Measurements from ENCODE around the gene SLC48A1. TPM values are rescaled to one million over a fixed set of nuclear protein-coding genes. Genes with fewer than 3 reads are reported as not detected.

Gene SLC48A1
- total and polyA plus RNA-seq, 4 donors: 19.7 to 51.3 (median 34.7) TPM

GRCh38 chr12:47783024-47783755 lies 10.2 kb downstream of the SLC48A1 start:
- DNase-seq (no peak), ATAC-seq (ENCODE audit: low FRiP score) (no peak)
- H3K27ac ChIP-seq (ENCODE audit: low read depth in 1 of 2, low read length in 2 of 2): no peak overlapping the region
- H3K4me3 ChIP-seq (ENCODE audit: low read length in 2 of 2): no peak overlapping the region
- intact Hi-C loops (cut with DNase I): no loop called here
- peaks cover 0 to 1% of the 10 kb centered on the region in 2 donors for H3K4me1 ChIP-seq (ENCODE audit: control insufficient read depth in 1 of 2, insufficient read depth in 2 of 2, low read length in 2 of 2)
- peaks cover 3 to 7% of the 10 kb centered on the region in 2 donors for H3K36me3 ChIP-seq (ENCODE audit: control insufficient read depth in 1 of 2, insufficient read depth in 2 of 2, low read length in 1 of 2)
- no peaks in the 10 kb centered on the region for H3K27me3 ChIP-seq (ENCODE audit: control insufficient read depth in 1 of 2, insufficient read depth in 2 of 2, low read length in 1 of 2)
- 66 to 68% methylated on average over 17 of the region's 17 CpGs for WGBS, 2 donors
- H3K9me3 ChIP-seq (ENCODE audit: control insufficient read depth, low read length): no peaks in the 10 kb centered on the region

GRCh38 chr12:47783821-47784819 lies 11.1 kb downstream of the SLC48A1 start:
- Histone ChIP-seq H3K9me3 (ENCODE audit: control insufficient read depth, low read length) (no peaks in the 10 kb centered on the region), H3K36me3 (ENCODE audit: control insufficient read depth in 1 of 2, insufficient read depth in 2 of 2, low read length in 1 of 2) (peaks cover 3 to 8% of the 10 kb centered on the region in 2 donors), H3K4me3 (ENCODE audit: low read length in 2 of 2) (no peak overlapping the region), H3K27ac (ENCODE audit: low read depth in 1 of 2, low read length in 2 of 2) (no peak overlapping the region), H3K27me3 (ENCODE audit: control insufficient read depth in 1 of 2, insufficient read depth in 2 of 2, low read length in 1 of 2) (no peaks in the 10 kb centered on the region), H3K4me1 (ENCODE audit: control insufficient read depth in 1 of 2, insufficient read depth in 2 of 2, low read length in 2 of 2) (no peaks in the 10 kb centered on the region)
- no peak for DNase-seq
- 81 to 82% methylated on average over 20 of the region's 20 CpGs for WGBS, 2 donors
- intact Hi-C loops (cut with DNase I): no loop called here
- ATAC-seq (ENCODE audit: low FRiP score): no peak

GRCh38 chr12:47785036-47785886 lies 12.2 kb downstream of the SLC48A1 start:
- 84 to 86% methylated on average over 15 of the region's 15 CpGs for WGBS, 2 donors
- H3K4me3 ChIP-seq (ENCODE audit: low read length in 2 of 2): no peak overlapping the region
- intact Hi-C loops (cut with DNase I): no loop called here
- no peaks in the 10 kb centered on the region for H3K9me3 ChIP-seq (ENCODE audit: control insufficient read depth, low read length)
- DNase-seq (no peak), ATAC-seq (ENCODE audit: low FRiP score) (no peak)
- peaks cover 3 to 10% of the 10 kb centered on the region in 2 donors for H3K36me3 ChIP-seq (ENCODE audit: control insufficient read depth in 1 of 2, insufficient read depth in 2 of 2, low read length in 1 of 2)
- no peaks in the 10 kb centered on the region for H3K27me3 ChIP-seq (ENCODE audit: control insufficient read depth in 1 of 2, insufficient read depth in 2 of 2, low read length in 1 of 2)
- no peak overlapping the region for H3K27ac ChIP-seq (ENCODE audit: low read depth in 1 of 2, low read length in 2 of 2)
- no peaks in the 10 kb centered on the region for H3K4me1 ChIP-seq (ENCODE audit: control insufficient read depth in 1 of 2, insufficient read depth in 2 of 2, low read length in 2 of 2)

- 76 to 78% methylated on average over 11 of the region's 11 CpGs for WGBS, 2 donors
- no peaks in the 10 kb centered on the region for H3K4me1 ChIP-seq (ENCODE audit: control insufficient read depth in 1 of 2, insufficient read depth in 2 of 2, low read length in 2 of 2)
- intact Hi-C loops (cut with DNase I): no loop called here
- H3K27me3 ChIP-seq (ENCODE audit: control insufficient read depth in 1 of 2, insufficient read depth in 2 of 2, low read length in 1 of 2): no peaks in the 10 kb centered on the region
- no peak overlapping the region for H3K4me3 ChIP-seq (ENCODE audit: low read length in 2 of 2)
- ATAC-seq (ENCODE audit: low FRiP score) (no peak), DNase-seq (no peak)
- H3K36me3 ChIP-seq (ENCODE audit: control insufficient read depth in 1 of 2, insufficient read depth in 2 of 2, low read length in 1 of 2): peaks cover 3 to 10% of the 10 kb centered on the region in 2 donors
- no peak overlapping the region for H3K27ac ChIP-seq (ENCODE audit: low read depth in 1 of 2, low read length in 2 of 2)
- H3K9me3 ChIP-seq (ENCODE audit: control insufficient read depth, low read length): no peaks in the 10 kb centered on the region
These were observed 13.0 kb downstream of the SLC48A1 start for GRCh38 chr12:47785887-47786661.

- Histone ChIP-seq H3K4me1 (ENCODE audit: control insufficient read depth in 1 of 2, insufficient read depth in 2 of 2, low read length in 2 of 2) (no peaks in the 10 kb centered on the region), H3K9me3 (ENCODE audit: control insufficient read depth, low read length) (no peaks in the 10 kb centered on the region), H3K4me3 (ENCODE audit: low read length in 2 of 2) (no peak overlapping the region), H3K27me3 (ENCODE audit: control insufficient read depth in 1 of 2, insufficient read depth in 2 of 2, low read length in 1 of 2) (no peaks in the 10 kb centered on the region), H3K36me3 (ENCODE audit: control insufficient read depth in 1 of 2, insufficient read depth in 2 of 2, low read length in 1 of 2) (peaks cover 3 to 11% of the 10 kb centered on the region in 2 donors), H3K27ac (ENCODE audit: low read depth in 1 of 2, low read length in 2 of 2) (no peak overlapping the region)
- intact Hi-C loops (cut with DNase I): no loop called here
- WGBS, 2 donors: 85 to 86% methylated on average over 10 of the region's 10 CpGs
- no peak for DNase-seq
- ATAC-seq (ENCODE audit: low FRiP score): no peak
These were observed 13.7 kb downstream of the SLC48A1 start for GRCh38 chr12:47786662-47787280.

GRCh38 chr12:47787596-47788319 lies 14.7 kb downstream of the SLC48A1 start:
- 77 to 79% methylated on average over 14 of the region's 14 CpGs for WGBS, 2 donors
- DNase-seq: no peak
- intact Hi-C loops (cut with DNase I): no loop called here
- no peaks in the 10 kb centered on the region for H3K4me1 ChIP-seq (ENCODE audit: control insufficient read depth in 1 of 2, insufficient read depth in 2 of 2, low read length in 2 of 2)
- H3K36me3 ChIP-seq (ENCODE audit: control insufficient read depth in 1 of 2, insufficient read depth in 2 of 2, low read length in 1 of 2): peaks cover 3 to 11% of the 10 kb centered on the region in 2 donors
- ATAC-seq (ENCODE audit: low FRiP score): no peak
- H3K27me3 ChIP-seq (ENCODE audit: control insufficient read depth in 1 of 2, insufficient read depth in 2 of 2, low read length in 1 of 2): no peaks in the 10 kb centered on the region
- H3K27ac ChIP-seq (ENCODE audit: low read depth in 1 of 2, low read length in 2 of 2): no peak overlapping the region
- H3K9me3 ChIP-seq (ENCODE audit: control insufficient read depth, low read length): no peaks in the 10 kb centered on the region
- no peak overlapping the region for H3K4me3 ChIP-seq (ENCODE audit: low read length in 2 of 2)

GRCh38 chr12:47789141-47789540 lies 16.1 kb downstream of the SLC48A1 start:
- intact Hi-C loops (cut with DNase I): no loop called here
- ATAC-seq (ENCODE audit: low FRiP score) (no peak), DNase-seq (peak in 1 of 2 donors; percentile 29)
- H3K27me3 ChIP-seq (ENCODE audit: control insufficient read depth in 1 of 2, insufficient read depth in 2 of 2, low read length in 1 of 2): no peaks in the 10 kb centered on the region
- no peak overlapping the region for H3K4me3 ChIP-seq (ENCODE audit: low read length in 2 of 2)
- H3K9me3 ChIP-seq (ENCODE audit: control insufficient read depth, low read length): no peaks in the 10 kb centered on the region
- H3K36me3 ChIP-seq (ENCODE audit: control insufficient read depth in 1 of 2, insufficient read depth in 2 of 2, low read length in 1 of 2): peaks cover 0 to 11% of the 10 kb centered on the region in 2 donors
- WGBS, 2 donors: 88 to 91% methylated on average over 5 of the region's 5 CpGs
- H3K4me1 ChIP-seq (ENCODE audit: control insufficient read depth in 1 of 2, insufficient read depth in 2 of 2, low read length in 2 of 2): no peaks in the 10 kb centered on the region
- no peak overlapping the region for H3K27ac ChIP-seq (ENCODE audit: low read depth in 1 of 2, low read length in 2 of 2)
